NOMO-1 (cell line): Measurements from ENCODE around the gene NELL2.

Experiments
- DNase-seq, 2 experiments: peaks; one replicate each; lab custom pipeline; 2025; ENCODE audit not compliant: unreplicated experiment in 2 of 2; lab: John Stamatoyannopoulos, UW

Gene NELL2

DNA sequence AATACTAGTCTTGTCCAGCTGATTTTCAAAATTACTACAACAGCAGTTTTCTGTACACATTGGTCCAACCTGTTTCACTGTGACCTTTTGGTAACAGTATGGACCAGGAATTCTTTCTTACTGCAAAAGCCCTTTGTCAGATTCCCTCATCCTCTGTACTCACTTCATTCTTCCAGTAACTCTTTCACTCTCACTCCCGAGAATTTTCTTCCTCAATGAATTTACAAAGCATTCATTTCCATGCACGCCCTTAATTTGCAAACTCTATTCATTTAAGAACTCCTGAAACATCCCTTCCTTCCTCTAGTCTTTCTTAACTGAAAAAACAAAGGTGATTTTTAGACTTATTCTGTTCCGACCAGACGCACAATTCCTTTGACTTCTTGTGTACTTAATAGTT lies 238.2 kb downstream of the NELL2 start:
- DNase-seq, result no peak

DNA sequence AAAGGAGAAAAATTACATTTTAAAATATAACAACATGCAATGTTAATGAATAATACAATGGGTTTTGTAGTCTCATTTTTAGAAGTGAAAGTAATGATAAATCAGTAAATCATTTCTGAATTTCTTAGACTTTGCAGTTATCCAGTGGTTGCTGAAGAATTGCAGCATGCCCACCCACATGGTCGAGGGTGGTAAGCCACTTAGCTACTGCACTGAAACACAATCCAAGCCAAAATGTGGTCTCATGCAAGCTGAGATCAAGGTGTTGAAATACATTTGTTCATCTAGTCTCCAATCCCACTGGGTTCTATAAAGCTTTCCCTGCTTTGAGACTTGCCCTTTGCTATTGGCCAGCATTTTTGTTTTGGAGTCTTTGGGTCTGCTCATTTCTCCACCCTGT lies 247.9 kb downstream of the NELL2 start:
- DNase-seq, result no peak

DNA sequence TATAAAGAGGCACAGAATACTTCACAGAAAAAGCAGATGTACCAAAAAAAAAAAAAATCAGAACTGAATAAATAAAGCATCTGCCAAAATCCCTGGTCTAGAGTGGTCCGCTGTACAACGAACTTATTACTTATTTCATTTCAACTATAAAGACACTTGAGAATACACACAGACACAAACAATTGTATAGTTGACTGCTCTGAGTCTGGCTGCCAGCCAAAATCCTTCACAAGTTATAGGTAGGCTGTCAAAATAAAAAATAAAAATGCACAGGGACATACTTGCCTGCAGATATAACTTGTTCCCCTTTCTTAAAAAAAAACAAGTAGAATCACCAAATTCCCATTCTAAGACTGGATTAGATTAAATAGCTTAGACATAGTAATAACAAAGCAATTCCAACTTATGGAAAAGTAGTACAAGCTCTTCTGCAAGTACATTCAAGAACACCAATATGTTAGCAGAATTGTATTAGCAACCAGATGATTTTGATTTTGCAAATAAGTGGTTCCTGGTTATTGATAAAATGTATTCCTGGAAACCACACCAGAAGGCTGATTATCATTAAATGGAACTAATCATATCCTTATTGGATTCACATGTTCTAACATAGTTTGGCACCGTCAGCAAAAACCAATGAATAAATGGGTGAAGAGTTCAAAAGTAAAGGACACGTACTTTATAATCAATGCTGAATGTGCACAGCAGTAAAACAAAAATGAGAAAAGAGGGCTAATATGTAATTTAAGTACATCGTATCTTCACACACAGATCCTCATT lies 248.5 kb downstream of the NELL2 start:
- no peak for DNase-seq

DNA sequence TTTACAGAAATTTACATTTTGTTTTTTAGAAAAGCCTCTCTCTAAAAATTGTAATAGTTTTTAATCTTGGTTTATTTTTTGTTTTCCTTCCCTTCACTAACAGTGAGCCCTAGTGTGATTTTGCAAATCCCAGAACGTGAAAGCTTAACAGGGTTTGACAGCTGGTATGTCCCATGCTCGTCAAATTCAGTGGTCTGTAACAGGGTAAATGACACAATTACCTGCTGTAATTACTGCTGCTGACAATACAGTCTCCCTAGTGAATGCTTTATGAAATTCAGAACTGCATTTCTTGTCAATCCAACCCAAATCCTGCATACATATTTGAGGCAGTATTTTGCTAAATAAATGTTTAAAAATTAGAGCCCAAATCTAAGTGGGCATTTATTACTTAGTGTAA lies 249.2 kb downstream of the NELL2 start:
- no peak for DNase-seq

DNA sequence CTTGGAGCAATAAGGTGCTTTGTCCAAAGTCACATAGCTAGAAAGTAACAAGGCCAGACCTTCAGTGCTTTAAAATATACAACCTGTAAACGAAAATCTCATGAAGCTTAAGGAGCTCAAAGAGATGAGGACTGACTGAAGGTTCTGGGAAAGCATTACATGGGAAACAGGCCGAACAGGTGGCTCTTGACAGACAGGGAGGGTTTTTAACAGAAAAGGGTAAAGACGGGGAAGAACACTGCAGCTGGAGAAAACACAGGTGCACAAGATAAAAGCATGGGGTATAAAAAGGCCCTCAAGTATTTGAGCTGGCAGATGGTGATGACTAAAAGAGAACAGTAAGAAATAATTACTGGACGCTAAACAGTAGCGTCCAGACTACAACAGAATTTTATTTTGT lies 257.2 kb downstream of the NELL2 start:
- DNase-seq, result no peak

DNA sequence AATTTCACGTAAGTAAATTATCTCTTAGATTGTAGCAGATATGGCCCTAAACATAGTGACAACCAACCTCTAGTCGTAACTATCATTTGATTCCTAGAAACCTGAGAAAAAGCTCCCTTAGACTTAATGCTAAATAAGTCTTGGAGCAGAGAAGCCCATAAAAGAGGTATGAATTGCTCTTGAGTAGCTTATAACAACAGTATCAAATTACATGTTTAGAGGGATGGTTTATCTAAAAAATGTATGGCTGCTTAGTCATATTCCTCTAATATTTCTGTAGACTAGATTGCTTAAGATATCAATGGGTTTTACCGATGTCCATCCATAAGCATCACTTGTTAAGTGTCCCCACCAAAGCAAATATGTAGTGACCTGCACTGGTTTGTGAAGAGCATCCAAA lies 259.7 kb downstream of the NELL2 start:
- no peak for DNase-seq

DNA sequence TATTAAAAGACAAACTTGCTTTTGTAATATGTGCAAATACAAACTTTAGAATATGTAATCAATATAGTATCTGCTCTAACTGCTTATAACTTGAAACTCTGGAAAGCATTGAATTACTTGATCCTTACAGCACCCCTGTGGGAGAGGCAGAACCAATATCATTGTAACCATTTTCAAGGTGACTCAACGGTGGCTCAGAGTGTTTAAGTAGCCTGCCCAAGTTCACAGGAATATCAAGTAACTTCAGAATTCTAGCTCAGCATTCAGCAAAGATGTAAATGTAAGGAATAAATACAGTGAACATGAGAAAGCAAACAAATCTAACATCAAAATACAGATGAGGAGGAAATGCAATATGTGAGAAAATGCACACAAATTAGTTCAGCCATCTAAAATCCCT lies 264.6 kb downstream of the NELL2 start:
- DNase-seq, result no peak

DNA sequence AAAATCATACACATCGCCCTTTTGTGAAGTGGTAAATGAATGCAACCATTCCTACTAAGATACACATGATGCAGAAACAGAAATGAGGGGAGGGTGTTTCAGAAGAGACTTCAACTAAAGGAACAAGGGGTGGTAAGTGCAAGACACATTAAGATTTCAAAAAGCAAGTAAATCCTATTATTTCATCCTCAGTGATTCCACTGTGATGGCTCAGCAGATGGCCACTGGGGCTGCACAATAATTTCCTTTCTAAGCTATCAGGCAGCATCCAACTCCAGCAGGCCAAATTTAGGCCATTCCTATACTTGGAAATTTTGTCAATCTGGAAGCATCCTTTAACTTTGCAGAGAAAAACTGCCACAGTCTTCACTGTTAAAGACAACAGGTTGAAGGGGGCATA lies 272.4 kb downstream of the NELL2 start:
- DNase-seq, result no peak

DNA sequence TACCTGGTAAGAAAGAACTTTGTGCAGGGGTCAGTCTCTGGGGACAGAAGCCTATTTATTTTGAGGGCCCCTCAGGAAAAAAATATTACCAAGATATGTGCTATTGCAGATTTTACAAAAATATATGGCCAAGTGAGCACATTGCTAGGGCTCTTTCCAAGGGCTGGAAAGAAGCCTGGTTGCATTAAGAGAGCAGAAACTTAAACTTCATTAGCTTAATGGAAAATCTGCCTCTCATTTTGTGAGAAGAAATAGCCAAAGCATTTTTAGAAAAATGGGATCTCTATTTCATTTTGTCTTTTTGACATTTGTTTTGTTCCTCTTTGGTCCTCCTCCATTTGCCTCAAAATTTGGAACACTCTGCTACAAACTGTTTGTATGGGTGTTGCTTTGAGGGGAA lies 283.5 kb downstream of the NELL2 start:
- no peak for DNase-seq

DNA sequence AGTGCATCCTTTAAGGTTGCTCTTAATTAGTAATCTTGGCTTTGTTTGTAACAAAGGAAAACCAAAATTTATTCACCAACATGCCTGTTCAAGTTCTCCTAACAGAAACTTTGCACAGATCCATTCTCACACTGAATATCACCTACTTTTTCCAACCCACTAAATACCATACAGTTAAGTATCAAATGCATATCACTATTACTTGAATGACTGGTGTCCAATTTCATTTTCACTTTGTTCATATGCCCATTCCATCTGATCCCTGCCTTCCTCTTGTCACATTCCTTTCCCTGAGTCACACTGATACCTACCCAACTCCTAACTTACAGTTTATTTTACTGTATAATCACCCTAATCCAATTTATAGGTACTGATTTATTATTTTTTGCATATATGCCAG lies 286.4 kb downstream of the NELL2 start:
- DNase-seq, result no peak

DNA sequence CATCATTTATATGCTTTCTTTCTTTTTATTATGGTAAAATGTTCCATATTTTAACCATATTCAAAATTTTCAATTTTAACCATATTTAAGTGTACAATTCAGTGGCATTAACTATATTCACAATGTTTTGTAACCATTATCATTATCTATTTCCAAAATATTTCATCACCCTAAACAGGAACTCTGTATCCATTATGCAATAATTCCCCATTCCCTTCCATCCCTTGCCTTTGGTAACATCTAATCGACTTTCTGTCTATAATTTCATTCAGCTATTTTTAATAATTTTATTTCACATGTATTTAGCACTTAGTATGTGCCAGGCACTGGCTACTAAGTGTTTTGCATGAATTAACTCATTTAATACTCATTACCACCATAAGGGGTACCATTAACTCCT lies 287.5 kb downstream of the NELL2 start:
- no peak for DNase-seq

DNA sequence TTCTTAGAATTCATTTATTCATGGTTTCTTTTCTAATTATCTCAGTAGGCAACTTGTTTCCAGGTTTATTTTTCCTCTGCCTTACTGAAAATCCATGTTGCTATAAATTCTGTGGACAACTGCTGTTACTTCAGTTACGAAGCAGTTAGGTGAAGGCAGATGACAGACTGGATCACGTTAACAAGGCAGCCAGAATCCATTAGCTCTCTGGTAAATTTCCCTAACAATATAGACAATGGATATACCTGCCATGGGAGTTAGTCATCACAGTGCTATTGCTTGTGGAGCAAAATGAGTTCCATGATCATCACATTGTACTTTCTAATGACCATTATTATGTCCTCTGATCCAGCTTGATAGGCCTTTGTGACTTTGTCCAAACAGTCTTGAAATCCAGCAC lies 291.5 kb downstream of the NELL2 start:
- DNase-seq, result no peak

DNA sequence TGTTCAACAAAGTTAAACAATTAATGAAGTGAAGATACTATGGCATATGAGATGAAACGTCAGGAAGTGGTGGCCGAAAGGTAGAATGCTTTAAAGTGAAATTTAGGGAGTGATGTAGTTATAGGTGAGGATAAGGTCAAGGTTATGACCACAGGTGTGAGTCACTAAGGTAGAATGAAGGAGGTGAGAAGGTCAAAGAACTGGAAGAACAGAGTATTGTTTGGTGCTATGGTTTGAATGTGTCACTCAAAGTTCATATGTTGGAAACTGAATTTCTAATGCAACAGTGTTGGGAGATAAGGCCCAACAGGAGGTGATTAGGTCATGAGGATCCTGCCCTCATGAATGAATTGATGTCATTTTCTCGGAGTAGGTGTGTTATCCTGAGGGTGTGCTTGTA lies 293.6 kb downstream of the NELL2 start:
- no peak for DNase-seq

DNA sequence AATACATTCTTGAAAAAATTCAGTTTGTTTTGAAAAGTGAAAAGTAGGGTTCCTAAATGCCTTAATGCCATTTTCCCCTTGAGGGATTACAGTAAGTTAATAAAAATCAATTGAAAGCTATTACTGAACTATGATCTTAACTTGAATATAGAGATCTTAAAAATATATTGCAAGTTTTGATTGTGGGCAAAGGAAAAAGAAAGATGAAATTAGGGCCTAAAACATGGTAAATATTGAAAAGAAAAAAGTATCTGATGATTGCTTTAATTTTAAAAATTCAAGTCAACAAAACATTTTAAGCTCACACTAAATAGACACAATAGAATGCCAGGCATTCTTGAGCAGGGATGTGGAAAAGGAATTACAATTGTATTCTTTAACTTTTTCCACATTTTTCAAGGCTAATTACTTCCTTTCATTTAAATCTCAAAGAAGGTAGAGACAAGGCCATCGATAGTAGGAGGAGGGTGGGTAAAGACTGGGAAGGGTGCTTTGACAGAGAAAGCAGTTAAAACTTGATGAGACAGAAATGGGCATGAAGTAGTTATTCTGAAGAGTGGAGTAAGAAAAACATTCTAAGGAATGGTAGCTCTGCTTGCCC lies 294.4 kb downstream of the NELL2 start:
- no peak for DNase-seq

DNA sequence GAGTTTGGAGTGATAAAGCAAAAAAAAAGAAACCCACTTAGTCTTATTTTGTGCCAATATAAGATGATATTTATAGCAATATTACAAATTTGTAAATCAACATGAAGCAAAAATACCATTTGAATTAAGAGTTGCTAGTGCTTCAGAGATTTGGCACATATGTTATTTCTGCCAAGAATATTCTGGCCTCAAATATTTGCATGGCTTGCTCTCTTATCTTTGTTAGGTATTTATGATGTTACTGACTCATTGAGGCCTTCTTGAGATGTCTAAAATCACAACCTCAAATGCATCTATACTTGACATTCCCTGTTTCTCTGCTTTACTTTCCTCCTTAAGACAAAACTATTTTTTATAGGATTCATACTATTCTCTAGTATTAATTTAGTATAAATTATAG lies 301.5 kb downstream of the NELL2 start:
- no peak for DNase-seq

DNA sequence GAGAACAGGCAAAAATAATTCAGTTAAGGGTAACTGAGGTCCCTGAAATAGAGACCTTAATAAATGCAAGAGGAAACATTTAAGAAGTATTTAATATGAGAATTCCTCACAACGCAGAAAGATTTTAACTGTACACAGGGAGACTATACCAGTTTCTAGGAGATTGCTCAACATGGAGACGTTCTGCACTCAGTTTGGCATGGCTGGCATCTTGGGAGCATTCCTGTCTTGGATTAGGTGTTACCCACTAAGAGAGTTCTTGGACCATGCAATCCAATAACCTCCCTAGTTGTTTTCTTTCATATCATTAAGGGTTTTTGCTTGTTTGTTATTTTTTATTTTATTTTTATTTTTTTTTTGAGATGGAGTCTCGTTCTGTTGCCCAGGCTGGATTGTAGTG lies 302.4 kb downstream of the NELL2 start:
- DNase-seq, result no peak

DNA sequence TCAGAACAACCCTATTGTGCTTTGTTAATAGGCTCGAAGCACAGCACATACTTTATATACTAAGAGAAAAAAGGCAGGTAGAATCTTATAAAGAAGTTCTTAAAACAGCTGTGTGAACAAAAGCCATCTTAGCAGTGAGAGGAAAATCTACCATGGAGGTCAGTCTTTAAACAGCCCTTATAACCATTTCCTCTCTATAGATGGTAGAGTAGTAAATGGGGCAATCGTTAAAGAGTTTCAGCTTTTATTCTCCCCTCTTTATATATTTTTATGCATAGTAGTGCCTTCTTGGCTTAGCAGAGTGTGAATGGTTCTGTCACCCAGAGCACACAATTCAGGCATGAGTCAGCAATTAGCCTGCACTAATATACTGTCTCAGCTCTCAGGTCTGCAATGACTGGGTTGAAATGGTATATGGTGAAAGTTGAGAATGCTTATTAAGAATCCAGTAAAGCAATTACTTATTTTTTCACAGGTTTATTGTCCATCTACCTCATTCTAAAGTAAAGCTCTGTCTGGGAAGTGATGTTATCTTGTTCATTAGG lies 305.0 kb downstream of the NELL2 start:
- DNase-seq, result no peak

DNA sequence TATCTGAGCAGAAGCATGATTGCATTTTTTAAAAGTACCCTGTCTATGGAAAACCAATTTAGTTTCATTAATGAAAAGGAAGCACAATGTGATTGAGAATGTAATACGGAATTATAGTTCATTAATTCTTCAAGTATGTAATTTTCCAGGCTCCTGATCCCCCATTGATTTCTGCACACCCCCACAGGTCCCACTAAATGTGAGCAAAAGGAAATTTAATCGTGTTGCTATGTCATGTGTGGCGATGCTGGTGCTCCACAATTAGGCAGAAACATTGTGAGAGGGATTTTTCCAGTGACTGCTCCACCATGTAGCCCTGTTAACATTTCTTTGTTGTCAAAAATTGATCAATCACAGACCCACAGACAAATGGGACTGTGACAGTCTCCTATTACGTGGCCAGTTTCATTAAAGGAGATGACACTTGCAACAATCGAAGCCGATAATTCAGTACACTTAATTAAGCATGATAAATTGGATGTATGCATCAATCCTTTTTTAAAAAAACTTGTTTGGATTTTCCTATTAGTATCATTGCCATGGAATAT lies 306.0 kb downstream of the NELL2 start:
- DNase-seq, result no peak

DNA sequence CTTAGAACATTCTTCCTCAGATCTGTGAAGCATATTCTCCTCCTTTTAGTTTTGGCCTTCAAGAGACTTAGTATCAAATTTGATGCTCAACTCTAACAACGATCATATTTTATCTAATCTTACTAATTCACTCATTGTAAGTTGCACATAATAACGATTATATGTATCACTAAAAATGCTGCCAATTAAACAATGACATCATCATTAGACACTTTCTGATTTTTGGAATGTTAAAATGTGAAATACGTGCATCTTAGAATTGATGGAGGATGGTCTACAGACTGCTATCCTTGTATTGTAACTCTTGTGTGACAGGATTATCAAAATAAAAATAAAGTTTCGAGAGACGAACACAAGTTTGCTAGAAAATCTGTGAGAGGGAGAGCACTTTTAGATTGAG lies 311.0 kb downstream of the NELL2 start:
- no peak for DNase-seq

DNA sequence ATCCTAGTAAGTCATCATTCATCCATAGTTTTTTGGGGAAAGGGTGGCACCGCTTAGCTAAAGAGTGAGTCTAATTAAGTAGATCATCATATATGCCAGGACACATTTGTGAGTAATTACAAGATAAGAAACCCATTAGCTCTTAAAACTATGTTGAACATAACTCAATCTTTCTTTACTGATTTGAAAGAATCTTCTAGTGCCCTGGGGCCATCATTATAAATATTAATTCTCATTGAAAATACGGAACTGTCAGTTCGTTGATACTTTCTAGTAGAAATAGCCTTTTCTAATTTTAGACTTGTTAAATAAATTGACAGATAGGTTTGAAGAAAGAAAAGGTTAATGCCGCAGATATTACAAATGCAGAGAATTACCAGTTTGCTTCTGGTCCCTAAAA lies 312.6 kb downstream of the NELL2 start:
- no peak for DNase-seq

DNA sequence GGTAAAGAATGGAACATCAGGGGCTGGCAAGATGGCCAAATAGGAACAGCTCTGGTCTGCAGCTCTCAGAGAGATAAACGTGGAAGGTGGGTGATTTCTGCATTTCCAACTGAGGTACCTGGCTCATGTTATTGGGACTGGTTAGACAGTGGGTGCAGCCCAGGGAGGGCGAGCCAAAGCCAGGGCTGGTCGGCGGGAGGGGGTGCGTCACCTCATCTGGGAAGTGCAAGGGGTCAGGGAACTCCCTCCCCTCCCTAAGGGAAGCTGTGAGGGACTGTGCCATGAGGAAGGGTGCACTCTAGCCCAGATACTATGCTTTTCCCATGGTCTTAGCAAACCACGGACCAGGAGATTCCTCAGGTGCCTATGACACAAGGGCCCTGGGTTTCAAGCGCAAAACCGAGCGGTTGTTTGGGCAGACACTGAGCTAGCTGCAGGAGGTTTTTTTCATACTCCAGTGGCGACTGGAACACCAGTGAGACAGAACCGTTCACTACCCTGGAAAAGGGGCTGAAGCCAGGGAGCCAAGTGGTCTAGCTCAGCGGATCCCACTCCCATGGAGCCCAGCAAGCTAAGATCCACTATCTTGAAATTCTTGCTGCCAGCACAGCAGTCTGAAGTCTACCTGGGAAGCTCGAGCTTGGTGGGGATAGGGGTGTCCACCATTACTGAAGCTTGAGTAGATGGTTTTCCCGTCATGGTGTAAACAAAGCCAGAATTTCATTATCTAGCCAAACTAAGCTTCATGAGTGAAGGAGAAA lies 317.6 kb downstream of the NELL2 start:
- no peak for DNase-seq

DNA sequence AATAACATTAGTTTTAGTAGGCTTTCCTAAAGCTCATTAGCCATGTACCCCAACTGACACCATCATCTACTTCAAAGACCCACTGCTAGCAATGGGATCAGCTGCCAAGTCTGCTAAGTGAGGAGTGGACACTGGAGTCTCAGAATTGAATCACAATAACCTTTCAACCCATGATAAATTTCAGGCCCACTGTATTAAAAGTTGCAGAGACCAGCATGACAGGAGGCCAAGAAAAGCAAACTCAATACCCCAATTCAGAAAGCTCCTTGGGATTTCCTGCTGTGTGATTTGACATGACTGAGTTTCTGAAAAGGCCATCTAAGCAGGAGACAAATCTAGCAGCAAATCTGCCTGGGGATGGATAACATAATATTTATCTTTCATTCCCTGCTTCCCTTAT lies 320.7 kb downstream of the NELL2 start:
- no peak for DNase-seq
